ENCODE results near the gene MAFF.
A peak's percentile ranks its signal among the peaks of the same experiment; 100 is the strongest.
"Not testable (repeated sequence)": the region's sequence is repeated elsewhere in the genome, so short reads cannot be mapped to it uniquely, and the experiment has no call there.

MAFF gene

DNA sequence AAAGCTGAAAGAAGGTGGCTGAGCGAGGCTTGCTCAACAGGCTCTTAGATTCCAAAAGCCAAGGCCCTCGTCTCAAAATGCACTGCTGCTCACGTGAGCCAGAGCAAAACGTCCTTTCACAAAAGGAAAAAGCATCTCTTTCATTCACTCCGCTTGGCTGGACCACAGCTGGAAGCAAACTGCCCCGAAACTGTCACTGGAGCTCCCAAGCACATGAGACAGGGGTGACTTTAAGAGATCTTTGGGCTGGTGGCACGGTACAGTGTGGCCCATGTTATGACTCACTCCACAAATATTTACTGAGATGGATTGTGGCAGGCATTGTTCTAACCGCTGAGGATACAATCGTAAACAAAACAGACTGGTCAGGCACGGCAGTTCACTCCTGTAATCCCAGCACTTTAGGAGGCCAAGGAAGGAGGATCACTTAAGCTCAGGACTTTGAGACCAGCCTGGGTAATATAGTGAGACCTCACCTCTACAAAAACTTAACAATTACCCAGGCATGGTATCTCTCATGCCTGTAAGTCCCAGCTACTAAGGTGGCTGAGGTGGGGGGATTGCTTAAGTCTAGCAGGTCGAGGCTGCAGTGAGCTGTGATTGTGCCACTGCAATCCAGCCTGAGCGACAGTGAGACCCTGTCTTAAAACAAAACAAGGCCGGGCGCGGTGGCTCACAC is 23.7 kb upstream of the MAFF start:
- peak; percentile 36 for DNase-seq

DNA sequence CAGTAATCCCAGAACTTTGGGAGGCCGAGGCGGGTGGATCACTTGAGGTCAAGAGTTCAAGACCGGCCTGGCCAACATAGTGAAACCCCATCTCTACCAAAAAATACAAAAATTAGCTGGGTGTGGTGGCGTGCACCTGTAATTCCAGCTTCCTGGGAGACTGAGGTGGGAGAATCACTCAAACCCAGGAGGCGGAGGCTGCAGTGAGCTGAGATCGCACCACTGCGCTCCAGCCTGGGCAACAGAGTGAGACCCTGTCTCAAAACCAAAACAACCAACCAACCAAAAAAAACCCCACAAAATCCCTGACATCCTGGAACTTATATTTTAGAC is 23.2 kb upstream of the MAFF start:
- not testable (repeated sequence) for DNase-seq

DNA sequence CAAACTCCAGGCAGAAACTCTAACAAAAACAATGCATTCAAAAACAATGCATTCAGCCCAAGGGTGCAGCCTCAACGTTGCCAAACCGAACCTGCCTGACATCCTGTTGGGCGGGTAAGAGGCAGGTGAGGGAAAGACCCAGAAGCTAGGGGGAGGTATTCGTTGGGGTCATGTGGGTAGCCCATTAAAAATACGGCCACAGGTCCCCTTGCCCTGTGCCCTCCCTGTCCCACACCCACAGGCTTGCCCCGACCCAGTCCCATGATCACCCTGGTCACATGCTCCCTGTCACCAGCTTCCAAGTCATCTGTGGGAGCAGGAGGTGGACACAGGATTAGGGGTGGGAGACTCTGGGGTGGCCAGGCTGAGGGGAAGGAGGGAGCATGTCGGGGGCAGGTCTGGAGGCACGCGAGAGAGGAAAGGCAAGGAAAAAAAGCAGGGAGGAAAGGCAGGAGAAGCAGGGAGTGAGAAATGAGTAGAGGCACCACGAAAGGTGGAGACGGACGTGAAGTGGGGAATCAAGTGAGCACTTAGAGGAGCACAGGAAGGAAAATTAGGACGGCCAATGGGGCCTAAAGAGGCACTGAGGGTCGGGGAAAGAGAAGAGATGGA is 20.8 kb upstream of the MAFF start:
- DNase-seq, result no peak

- peak; percentile 95 for DNase-seq
Observed at GRCh38 chr22:38181453-38182200, 20.2 kb upstream of the MAFF start, which contains the start of gene PLA2G6. TSS of gene PLA2G6 (minus strand) at chr22:38181830. CDS start at chr22:38169426, 12,404 bp downstream.

DNA sequence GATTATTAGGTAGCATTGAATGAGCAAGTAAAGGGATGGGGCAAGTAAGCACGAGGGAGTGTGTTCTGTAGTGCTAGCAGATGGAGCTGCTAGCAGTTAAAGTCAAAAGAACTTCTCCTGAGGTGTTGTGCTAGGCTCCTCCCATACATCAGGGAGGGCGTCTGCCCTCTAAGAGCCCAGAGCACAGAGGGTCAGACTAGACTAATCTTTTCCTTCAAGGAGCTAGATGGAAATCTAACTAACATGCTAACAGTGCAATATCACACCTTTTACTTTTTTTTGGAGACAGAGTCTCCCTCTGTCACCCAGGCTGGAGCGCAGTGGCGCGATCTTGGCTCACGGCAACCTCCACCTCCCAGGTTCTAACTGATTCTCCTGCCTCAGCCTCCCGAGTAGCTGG is 17.0 kb upstream of the MAFF start:
- DNase-seq, result no peak

- DNase-seq, result no peak
Observed at GRCh38 chr22:38186429-38186828, 15.4 kb upstream of the MAFF start.

GRCh38 chr22:38187413-38188212 is 14.2 kb upstream of the MAFF start:
- DNase-seq, result no peak

DNA sequence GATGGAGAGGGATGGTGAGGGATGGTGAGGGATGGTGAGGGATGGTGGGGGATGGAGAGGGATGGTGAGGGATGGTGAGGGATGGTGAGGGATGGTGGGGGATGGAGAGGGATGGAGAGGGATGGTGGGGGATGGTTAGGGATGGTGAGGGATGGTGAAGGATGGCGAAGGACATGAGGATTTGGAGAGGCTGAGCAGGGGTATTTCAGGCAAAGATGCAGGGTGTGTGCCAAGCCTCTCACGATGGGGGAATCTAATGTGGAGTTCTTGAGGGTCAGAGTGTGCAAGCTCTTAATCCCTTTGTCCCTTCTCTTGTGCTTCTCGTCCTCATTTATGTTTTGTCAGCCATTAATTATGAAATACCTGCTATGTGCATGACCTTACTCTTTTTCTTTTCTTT is 12.7 kb upstream of the MAFF start:
- DNase-seq, result no peak

DNA sequence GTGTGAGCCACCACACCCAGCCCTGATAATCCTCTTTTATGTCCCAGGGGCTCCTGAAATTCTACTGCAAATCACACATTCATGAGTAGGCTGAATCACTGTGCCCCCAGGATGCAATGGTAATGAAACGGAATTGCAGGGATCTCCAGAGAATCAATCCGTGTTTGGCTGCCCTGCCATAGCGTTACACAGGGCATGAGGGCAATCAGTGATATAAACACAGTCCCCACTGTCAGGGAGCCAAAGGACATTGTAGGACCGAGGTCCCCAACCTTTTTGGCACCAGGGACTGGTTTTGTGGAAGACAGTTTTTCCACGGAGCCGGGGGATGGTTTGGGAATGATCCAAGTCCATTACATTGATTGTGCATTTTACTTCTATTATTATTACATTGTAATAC is 11.2 kb upstream of the MAFF start:
- no peak for DNase-seq

- no peak for DNase-seq
Observed at GRCh38 chr22:38191055-38191454, 10.7 kb upstream of the MAFF start.

DNA sequence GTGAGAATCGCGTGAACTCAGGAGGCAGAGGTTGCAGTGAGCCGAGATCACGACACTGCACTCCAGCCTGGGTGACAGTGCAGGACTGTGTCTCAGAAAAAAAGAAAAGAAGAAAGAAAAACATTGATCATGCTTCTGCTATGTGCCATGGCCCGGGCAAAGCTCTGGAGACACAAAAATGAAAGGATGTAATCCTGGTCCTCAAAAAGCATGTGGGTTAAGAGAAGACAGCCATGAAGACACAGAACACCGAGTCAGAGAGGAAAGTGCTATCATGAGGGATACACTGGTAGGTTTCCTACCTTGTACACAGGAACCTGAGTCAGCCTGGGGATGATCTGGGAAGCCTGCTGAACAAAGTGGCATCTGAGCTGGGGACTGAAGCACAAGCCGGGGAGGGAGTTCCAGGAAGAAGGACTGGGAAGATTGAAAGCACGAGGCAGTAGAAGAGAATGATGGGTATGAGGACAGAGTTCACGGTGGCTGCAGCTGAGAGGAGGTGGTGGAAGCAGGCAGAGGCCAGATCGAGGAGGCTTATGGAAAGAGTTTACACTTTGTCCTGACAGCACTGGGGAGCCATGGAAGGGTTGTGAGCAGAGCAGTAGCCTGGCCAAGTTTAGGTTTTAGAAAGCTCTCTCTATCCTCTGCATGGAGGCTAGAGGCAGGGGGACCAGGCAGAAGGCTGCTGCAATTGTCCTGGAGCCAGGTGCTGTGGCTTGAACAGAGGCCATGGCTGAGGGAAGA is 9.9 kb upstream of the MAFF start:
- no peak for DNase-seq

- no peak for DNase-seq
Observed at GRCh38 chr22:38192475-38192863, 9.3 kb upstream of the MAFF start.

DNA sequence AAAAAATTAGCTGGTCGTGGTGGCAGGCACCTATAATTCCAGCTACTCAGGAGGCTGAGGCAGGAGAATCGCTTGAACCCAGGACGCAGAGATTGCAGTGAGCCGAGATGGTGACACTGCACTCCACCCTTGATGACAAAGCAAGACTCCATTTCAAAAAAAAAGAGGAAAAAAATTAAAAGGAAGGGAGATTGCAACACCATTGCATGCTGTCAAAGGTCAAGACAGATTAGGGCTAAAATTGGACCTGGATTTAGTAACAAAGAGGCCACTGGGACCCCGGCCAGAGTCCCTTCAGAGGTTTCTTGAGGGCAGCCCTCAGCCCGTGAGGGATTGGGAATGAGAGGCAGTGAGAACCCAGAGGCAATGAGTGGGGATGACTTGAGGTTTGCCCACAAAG is 8.2 kb upstream of the MAFF start:
- no peak for DNase-seq

DNA sequence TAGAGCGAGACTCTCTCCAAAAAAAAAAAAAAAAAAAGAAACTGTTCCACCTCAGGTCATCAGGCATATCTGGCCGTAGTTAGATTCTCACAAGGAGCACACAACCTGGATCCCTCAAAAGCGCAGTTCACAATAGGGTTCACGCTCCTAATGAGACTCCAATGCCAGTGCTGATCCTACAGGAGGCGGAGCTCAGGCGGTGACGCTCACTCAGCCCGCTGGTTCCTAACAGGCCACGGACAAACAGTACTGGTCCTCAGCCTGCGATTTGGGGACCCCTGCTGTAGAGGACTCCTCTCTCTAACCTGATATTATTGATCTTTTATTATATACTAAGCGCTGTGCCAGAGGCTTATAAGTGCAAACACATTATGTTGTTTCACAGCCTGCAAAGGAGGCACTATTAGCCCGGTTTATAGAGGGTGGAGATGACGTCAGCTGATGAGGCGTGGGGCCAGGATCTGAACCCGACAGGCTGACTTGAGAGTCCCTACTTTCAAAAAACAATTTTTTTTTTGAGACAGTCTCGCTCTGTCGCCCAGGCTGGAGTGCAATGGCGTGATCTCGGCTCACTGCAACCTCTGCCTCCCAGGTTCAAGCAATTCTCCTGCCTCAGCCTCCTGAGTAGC is 4.9 kb upstream of the MAFF start:
- no peak for DNase-seq

- DNase-seq, result no peak
Observed at GRCh38 chr22:38199826-38200559, 1.8 kb upstream of the MAFF start.

DNA sequence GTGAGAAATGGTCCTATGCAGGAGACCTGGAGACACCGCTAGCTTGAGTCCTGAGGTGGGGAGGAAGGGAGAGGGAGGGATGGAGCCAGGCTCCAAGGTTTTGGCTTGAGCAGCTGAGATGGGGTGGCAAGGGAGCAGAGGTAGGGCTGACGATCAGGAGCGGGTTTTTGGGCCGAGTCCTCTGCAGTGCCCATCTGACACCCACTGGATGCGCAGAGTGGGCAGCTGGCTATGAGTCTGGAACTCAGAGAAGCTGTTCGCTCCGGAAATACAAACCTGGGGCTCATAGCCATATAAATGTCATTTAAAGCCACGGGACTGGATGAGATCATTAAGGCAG is 453 bp upstream of the MAFF start:
- DNase-seq, result no peak

DNA sequence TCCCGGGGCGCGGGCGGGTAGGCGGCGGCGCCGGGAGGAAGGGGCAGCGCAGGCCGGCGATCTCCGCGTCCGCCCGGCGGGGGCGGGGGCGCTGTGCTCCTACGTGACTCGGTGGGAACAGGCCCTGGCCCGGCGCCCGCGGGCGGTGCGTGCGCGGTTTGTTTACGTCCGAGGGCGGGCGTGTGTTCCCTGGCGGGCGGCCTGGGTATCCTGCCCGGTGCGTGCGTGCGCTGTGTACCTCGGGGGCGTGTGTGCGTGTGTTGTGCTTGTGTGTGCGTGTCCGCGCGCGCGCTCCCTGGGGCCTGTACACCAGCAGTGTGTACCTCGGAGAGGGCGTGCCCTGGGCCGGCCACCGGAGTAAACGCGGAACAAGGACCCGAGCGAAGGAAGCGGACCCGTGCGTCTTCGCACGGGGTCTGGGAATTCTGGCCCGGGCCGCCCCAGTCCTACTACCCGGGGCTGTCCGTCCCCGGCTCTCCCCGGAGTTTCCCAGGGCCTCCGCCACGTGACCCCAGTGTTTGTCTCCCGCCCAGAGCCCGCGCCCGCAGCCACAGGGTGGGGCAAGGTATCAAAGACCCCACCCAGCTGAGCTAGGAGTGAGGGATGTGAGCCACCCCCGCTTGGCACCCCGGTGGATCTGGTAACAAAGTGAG is 769 bp downstream of the MAFF start:
- peak; percentile 37 for DNase-seq

GRCh38 chr22:38203090-38203810 is 1.5 kb downstream of the MAFF start:
- DNase-seq, result no peak

DNA sequence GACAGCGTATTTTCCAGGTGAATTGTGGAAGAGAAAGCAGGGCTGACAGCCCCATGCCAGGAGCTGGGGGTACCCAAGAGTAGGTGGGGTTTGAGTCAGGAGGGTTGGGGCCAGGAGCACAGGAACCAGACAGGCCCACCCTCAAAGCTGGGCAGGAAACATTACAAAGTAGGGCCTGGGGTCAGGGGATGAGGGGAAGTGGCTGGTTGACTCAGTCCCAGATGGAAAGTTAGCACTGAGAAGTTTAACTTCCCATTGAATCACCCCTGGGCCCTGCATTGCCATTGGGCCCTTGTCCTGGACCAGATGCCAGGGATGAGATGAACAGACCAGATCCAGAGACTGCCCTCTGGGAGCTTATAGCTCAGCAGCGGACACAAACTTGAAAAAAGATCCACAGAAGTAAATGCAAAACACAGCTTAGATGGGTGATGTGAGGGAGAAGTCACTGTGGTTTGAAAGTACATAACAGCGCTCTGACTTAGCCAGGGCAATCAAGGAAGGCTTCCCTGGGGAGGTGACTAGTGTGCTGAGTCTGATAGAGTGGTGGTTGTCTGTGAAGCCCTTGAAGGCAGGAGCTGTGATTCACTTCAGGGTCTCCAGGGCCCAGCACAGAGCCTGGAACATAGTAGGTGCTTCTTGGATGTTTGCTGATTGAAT is 2.2 kb downstream of the MAFF start:
- no peak for DNase-seq

DNA sequence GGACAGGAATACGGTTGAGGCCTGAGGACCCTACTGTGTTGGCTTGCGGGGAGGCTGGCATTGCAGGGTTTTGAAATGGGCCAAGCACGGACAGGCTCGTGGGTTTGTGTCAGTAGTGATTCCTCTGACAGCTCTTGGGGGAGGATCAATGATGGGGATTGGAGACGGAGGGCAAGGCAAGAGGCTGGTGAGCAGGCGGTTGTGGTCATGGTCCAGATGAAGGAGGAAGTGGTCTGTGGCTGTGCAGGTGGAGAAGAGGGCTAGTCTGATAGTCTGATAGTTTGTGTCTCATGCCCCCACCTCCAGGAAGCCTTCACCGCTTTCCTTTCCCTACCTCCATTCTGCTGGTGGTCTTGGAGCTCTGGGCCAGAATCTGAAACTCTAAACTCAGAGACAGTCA is 3.0 kb downstream of the MAFF start:
- DNase-seq, result no peak
